Retina (tissue), 1 donor: ENCODE measurements around the gene GP1BA.

Experiments used
- DNase-seq: peaks from one replicate; pipeline ENCODE4 v3.0.0-alpha.2; 2016

The GP1BA gene

GRCh38 chr17:4951486-4951885, 19.4 kb downstream of the GP1BA start:
- DNase-seq: no peak

DNA sequence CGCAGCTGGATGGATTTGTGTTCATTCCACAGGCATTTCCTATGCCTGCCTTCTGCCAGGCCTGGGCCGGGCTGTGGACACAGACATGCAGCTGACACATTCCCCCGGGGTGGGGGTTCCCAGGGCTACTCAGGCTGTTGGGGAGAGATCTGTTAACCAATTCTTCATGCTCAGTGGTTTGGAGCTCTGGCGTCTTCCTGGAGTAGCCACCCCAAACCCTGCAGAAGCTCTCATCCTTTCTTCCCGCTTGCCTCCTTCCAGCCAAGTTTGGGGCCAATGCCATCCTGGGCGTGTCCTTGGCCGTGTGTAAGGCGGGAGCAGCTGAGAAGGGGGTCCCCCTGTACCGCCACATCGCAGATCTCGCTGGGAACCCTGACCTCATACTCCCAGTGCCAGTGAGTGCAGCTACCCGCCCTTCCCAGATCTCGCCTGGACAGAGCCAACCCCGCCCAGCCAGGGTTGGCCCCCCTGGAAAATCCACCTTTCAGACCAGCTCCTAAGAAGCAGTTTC, 21.4 kb downstream of the GP1BA start:
- no peak for DNase-seq

GRCh38 chr17:4955091-4955490, 23.0 kb downstream of the GP1BA start:
- no peak for DNase-seq

DNA sequence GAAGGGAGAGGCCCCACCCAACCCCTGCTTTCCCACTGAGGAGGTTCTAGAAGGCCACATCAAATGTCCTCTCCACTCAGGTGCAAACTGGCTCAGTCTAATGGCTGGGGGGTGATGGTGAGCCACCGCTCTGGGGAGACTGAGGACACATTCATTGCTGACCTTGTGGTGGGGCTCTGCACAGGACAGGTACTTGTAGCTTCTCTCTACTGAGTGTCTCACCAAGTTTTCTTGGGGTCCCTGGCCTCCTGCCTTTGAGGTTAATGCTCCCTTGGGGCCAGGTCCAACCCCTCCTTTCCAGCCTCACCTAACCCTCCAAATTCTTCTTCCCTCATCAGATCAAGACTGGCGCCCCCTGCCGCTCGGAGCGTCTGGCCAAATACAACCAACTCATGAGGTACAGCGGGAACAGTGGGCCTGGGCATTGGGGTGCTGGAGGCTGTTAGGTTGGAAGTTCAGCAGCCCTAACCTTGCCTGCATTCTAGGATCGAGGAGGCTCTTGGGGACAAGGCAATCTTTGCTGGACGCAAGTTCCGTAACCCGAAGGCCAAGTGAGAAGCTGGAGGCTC, 24.5 kb downstream of the GP1BA start:
- no peak for DNase-seq

DNA sequence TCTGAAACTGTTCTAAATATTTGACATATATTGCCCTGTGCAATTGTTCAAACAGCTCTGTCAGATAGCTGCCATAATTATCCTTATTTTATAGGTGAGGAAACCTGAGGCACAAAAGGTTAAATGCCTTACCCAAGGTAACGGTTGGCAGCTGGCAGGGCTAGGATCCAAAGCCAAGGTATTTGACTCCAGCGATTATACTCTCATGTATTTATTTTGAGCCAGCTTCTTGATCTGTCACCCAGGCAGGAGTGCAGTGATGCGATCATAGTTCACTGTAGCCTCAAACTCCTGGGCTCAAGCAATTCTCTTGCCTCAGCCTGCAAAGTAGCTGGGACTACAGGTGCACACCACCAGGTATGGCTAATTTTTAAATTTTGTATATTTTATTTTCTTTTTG, 26.0 kb downstream of the GP1BA start:
- no peak for DNase-seq

- DNase-seq: no peak
Measured at GRCh38 chr17:4959261-4959965, 27.3 kb downstream of the GP1BA start.

- DNase-seq: no peak
Measured at GRCh38 chr17:4960279-4960922, 28.3 kb downstream of the GP1BA start.

DNA sequence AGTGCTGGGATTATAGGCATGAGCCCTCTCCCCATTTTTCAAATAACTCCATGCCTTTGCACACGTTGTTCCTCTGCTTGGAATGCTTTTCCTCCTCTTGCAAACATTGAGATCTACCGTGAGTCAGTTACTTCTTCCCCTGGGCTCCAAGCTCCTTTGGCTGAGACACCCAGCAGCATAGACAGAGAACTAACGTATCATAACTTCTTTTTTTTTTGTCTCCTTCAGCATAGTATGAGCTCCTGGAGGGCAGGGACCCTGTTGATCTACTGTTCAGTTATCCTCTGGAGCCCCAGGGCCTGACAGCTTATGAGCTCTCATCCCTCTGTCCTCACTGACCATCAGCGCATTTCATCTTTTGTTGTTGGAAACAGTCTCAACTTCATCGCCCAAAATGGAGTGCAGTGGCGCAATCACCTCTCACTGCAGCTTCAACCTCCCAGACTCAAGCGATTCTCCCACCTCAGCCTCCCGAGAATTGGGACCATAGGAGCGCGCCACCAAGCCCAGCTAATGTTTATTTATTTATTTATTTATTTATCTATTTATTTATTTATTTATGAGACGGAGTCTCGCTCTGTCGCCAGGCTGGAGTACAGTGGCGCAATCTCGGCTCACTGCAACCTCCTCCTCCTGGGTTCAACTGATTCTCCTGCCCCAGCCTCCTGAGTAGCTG, 33.4 kb downstream of the GP1BA start:
- no peak for DNase-seq

- DNase-seq: no peak
Measured at GRCh38 chr17:4966844-4967538, 34.9 kb downstream of the GP1BA start.

DNA sequence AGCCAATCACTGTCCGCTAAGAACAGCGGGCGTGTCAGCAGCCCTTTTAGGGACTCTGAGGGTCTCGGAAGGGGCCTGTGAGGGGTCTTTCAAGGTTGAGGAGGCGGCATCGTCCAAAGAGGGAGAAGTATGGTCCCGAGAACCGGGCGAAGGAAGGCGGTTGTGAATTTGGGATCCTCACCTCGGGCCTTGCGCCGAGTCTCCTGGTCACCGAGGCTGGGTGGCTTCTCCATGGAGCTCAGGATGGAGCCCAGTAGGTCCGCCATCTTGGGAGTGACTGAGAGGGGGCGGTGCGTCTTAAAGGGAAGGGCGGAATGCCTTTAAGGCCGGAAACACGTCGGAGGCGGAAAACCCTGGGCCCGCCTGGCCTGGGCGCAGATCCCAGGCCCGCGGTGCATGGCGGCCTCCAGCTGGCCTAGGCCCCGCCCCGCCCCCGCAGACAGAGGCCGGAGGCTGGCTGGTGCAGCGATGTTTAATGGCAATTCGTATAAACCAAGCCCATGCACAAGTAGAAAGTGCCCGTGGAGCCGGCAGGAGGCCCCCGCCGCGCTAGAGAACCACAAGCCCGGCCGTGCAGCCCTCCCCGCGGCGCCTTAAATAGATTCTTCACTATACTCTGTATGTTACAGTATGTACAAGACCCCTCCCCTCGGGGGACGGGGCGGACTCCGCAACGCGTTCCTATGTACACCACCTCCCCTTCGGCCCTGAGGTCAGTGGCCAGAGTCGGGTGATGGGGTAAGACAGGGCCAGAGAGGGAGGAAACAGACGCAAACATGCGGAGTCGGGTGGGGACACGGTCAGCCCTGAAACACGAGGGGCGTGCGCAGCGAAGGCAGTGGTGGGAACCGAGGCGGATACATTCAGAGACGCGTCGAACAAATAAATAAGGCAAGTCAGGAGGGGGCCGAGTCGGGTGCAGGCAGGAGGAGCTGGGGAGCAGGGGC, 35.7 kb downstream of the GP1BA start, which contains the start of gene SPAG7:
Gene SPAG7, minus strand, starts transcription at position 279 of the 947 bp plus-strand sequence. Its CDS starts 13 bp downstream, at position 266.
- peak; percentile 100 for DNase-seq

GRCh38 chr17:4968486-4969046, 36.5 kb downstream of the GP1BA start:
- DNase-seq: peak; percentile 75

GRCh38 chr17:4969047-4969550, 37.0 kb downstream of the GP1BA start:
- no peak for DNase-seq

DNA sequence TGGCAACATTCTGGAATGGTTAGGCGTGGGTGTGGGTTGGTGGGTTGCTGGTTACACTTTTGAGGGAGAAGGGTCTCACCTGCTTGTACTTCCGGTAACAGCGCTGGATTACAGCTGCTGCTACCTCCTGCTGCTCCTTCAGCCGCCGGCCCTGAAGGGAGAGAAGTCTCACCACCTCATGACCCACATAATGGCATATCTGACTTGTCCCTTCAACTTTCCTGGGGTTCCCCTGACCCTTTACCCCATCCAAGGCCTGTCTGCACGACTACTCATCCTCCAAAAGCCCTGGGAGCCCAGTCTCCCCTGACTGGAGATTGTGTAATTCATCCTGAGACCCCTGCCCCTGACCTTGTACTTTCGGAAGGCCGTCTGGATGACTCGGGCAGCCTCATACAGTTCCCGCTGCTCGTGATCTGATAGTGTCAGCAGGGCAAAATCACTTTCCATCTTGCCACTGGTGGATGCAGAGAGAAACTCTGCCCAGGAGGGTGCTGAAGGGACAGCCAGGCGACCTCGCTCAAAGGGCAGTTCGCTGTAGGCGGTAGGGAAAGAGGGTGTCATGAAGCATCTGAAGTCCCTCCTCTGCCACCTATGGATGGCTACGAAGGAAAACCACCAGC, 37.6 kb downstream of the GP1BA start:
- no peak for DNase-seq

DNA sequence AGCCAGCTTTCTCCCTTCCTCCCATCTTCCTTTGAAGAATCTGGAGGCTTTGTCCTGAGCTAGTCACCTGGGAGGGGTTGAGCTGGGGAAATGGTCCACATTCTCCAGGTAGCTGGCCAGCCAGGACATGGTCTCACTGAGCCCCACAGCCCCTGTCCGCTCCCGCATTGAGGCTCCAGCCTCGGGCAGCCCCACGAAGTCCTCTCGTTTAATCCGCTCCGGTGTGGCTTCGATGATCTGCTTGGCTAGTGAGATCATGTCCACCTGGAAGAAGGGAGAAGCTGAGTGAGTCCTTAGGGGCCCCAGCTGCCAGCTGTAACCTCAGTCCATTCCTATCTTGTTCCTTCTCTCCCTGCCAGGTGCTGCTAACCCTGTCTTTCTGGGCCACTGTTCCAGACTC, 38.2 kb downstream of the GP1BA start:
- no peak for DNase-seq

GRCh38 chr17:4971826-4972225, 39.7 kb downstream of the GP1BA start:
- DNase-seq: no peak

GRCh38 chr17:4972322-4972721, 40.2 kb downstream of the GP1BA start:
- DNase-seq: no peak

DNA sequence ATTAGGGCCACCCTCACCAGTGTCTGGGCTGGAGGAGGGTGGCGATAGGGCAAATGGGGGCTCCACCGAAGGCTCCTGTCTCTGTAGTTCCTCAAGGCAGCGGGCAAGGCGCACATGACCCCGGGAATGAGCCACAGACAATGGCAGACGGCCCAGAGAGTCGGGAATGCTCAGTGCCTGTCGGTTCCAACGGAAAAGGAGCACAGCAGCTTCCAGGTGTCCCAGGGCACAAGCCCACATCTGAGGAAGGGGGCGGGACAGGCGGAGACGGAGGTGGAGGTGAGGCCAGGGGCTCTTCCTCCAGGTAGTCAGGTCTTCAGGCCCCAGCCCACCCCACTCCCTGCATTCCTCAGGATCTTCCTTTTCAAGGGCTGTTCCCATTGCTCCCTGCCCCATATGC, 40.7 kb downstream of the GP1BA start:
- no peak for DNase-seq

DNA sequence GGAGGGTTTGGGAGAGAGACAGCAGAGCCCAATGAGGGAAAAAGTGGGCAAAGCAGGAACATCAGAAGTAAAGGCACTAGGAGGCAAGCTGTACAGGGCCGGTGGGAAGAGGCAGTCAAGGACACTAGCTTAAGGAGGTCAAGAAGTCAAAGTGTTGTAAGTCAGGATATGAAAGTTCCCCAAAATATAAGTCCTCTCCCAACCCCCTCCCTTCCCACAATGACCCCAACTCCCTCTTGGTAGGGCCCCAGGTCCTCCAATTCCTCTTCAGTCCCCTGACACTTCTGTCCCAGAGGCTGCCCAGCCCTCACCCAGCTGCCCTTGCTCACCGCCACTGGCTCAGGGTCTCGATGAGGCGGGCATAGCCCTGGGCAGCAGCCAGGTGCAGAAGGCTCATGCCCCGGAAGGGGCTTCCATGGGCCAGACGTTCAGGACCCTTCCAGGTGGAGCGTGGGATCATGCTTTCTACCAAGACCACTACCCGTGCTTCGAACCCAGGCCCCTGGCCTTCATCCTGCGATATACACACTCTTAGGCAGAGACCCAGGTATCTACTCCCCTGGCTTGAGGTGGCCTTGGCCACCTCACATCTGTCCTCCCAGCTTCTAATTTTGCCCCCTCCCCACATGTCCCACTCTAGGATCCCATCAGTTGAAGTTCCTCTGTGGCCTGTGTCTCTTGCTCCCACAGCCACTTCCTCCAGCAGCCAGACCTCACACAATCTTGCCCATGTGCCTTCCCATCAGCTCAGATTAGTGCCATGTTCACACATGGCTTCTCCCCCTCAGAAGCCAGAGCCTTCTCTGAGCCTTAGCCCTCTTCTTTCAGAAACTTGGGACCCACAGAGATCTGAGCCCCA, 41.4 kb downstream of the GP1BA start:
- no peak for DNase-seq

DNA sequence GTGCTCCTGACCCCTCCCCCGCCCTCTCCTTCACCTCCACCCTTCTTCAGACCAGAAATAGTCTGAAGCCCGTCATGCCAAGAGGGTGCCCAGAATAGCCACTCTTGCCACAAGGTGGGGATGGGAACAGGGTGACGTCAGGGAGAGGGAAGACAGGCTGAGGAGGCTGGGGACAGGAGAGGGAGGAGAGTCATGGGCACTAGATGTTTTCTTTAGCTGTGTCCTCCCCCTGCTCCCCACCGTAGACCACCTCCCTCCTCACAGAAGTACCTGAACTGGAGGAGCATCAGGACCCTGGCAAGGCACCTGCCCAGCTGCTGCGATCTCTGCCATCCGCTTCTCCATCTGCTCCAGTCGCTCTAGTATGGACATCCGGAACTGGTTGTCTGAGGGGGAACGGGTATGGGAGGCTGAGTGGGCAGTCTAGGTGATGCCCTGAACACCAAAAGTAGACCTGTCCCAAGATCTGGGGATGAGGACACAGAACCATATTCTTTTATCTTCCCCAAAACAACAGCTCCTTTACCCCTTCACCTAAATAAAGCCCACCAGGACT, 42.1 kb downstream of the GP1BA start:
- DNase-seq: no peak
